AG09319 (cell line): ENCODE data around the gene CSAD.

Experiments
- DNase-seq: peaks from one replicate; pipeline ENCODE4 v3.0.0-alpha.2; 2010; ENCODE audit warnings: low read depth; ENCODE audit errors: extremely low read depth
- TF ChIP-seq, protein P1 (sequence below): IDR thresholded peaks from 2 replicates; pipeline ENCODE4 v1.5.1; 2011; ENCODE audit warnings: low read depth, mild to moderate bottlenecking, inconsistent platforms, low read length, moderate library complexity

Gene CSAD

DNA sequence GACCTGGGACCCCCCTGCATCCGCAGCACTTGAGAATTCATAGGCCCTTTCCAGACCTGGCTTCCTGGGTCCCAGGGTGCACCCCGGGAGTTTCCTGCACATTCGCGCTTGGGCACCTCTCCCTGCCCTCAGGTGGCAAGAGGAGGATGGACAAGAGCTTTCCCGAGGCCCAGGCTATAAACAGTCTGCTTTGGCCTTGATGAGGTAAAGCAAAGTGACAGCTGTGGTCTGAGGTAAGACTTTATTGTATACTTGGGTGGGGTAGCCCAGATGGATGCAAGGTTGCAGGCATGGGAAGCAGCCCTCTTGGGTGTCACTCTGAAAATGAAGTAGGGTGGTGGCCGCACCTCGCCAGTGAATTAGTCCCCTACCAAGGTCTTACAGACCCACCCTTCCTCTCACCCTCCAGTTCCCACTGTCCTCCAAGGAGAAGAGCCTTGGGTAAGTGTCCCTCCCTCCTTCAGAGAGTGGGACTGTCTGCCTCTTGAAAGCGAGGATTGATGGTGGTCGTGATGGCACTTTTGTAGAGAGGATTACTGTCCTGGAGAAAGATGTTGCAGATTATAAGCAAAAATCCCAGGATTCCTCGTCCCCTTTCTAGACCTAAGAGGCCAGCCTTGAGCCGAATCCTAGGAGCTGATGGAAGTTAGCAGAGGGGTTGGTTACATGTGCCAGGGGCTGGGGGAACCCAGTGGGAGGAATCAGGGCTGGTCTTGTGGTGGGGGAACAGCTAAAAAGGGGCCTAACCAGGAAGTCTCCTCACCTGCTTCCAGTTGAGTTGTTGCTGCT lies 10.6 kb upstream of the CSAD start:
- TF ChIP-seq, protein P1, sequence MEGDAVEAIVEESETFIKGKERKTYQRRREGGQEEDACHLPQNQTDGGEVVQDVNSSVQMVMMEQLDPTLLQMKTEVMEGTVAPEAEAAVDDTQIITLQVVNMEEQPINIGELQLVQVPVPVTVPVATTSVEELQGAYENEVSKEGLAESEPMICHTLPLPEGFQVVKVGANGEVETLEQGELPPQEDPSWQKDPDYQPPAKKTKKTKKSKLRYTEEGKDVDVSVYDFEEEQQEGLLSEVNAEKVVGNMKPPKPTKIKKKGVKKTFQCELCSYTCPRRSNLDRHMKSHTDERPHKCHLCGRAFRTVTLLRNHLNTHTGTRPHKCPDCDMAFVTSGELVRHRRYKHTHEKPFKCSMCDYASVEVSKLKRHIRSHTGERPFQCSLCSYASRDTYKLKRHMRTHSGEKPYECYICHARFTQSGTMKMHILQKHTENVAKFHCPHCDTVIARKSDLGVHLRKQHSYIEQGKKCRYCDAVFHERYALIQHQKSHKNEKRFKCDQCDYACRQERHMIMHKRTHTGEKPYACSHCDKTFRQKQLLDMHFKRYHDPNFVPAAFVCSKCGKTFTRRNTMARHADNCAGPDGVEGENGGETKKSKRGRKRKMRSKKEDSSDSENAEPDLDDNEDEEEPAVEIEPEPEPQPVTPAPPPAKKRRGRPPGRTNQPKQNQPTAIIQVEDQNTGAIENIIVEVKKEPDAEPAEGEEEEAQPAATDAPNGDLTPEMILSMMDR = no peak
- no peak for DNase-seq

DNA sequence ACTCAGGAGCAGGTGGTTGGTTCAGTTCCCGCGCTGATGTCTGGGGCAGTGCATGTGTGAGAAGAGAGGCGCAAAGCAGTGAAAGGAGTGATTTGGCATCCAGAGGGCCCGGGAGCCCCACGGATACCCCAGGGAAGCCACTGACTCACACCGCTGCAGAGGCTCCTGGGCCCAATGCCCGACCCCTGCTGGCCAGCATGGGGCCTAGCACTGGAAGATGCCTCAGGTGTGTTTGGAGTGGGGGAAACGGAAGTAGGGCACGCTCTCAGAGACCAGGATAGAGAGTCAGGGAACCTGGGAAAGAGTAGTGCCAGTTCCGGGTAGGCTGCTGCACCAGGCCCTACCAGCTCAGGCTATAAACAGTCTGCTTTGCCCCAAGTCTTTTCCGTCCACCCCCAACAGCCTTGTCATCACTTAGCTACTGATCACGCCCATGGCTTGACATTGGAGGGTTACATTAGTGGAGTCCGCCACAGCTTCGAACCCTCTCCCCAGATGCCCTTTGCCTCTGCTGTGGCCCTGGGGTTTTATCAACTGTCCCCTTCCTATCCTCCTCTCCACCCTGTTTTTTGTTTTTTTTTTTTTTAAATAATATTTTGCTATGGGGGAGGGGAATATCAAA lies 9.5 kb upstream of the CSAD start:
- TF ChIP-seq, protein P1 = peak; percentile 88
- DNase-seq = no peak

GRCh38 chr12:53187145-53187899 lies 6.6 kb upstream of the CSAD start:
- no peak for DNase-seq
- TF ChIP-seq, protein P1 = no peak

DNA sequence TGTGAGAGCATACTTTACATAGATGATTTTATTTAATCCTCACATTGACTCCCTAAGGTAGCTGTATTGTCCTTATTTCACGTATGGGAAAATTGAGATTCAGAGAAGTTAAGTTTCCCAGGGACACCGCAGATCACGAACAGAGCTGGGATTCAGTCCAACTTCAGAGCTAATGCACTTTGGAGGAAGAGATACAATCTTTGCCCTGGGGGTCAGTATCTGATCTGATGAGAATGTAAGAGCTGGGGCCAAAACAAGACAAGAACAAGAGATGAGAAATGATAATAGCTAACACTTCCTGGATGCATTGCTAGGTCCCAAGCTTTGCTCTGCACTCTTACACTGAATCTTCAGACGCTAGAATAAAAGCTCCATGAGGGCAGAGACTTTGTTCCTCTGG lies 6.0 kb upstream of the CSAD start:
- no peak for DNase-seq
- TF ChIP-seq, protein P1 = no peak

DNA sequence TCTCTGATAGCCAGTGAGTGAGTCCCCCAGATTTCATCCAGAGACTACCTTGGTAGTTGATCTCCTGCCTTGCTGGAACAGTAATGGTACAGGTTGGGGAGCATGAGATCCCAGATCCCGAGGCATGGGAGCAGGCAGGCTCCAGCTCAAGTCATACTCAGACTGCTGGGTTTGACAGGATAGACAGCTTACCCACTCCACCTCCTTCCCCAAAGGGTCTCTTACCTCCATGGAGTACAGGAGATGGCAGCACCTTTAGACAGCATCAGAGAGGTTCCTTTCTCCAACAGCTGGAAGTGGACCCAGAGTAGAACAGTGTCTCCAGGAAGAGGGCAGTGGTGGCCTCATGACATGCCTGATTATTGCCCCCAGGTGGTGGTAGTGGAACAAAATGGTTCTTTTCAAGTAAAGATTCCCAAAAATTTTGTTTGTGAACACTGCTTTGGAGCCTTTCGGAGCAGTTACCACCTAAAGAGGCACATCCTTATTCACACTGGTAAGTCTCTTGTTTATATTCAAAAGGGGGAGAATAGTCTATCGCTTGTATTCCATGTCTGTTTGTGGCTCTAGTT lies 4.9 kb upstream of the CSAD start:
- TF ChIP-seq, protein P1 = no peak; the same call in 1 of the 2 replicates
- no peak for DNase-seq

- TF ChIP-seq, protein P1 = no peak
These were observed 4.1 kb upstream of the CSAD start for GRCh38 chr12:53184828-53185227.

DNA sequence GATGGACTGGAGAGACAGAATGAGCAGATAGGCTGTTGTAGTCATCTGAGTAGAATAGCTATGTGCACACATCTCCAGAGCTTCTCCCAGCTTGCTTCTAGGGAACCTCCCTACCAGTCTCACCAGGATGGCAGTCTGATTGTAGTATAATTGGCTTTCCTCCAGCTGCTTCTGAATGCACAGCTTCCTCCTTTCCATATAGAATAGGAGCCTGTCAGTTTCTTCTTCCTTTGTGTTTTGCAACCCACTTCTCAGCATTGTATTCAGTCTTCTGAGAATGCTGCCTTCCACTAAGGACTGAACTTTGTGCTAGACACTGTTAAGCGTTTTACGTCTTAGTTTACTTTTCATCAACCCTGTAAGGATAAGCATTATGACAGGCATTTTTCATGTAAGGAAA lies 2.2 kb upstream of the CSAD start:
- TF ChIP-seq, protein P1 = no peak
- DNase-seq = no peak

More at GRCh38 chr12:53184828-53185227, 4.1 kb upstream of the CSAD start:
- DNase-seq = no peak
